Brain microvascular endothelial cell (primary cell): ENCODE measurements around the gene RAD52.

Experiments used
- DNase-seq: peaks from one replicate; pipeline ENCODE4 v3.0.0-alpha.2; 2020
- H3K27ac ChIP-seq: fragments of 250-450 bp; sonication (Bioruptor Pico); 2 replicates; pipeline ENCODE4 v1.5.1; 2020; ENCODE audit warnings: mild to moderate bottlenecking, moderate library complexity
- H3K27me3 ChIP-seq: fragments of 250-450 bp; sonication (Bioruptor Pico); replicated peaks from 2 replicates; pipeline ENCODE4 v1.5.1; 2020; ENCODE audit warnings: mild to moderate bottlenecking
- H3K36me3 ChIP-seq: fragments of 250-450 bp; sonication (Bioruptor Pico); replicated peaks from 2 replicates; pipeline ENCODE4 v1.5.1; 2020; ENCODE audit warnings: mild to moderate bottlenecking
- H3K4me3 ChIP-seq: 2 replicates; pipeline ENCODE4 v1.5.1; 2011; ENCODE audit warnings: low read depth, mild to moderate bottlenecking, control low read depth, low read length, moderate library complexity
- in situ Hi-C: cut with HindIII; loops from 2 replicates; pipeline ENCODE4 v1.10.0; 2017; ENCODE audit warnings: low sequenced_read_pairs, low pct_ligation_motif_present
- TF ChIP-seq, protein P1 (sequence below): IDR thresholded peaks from 2 replicates; pipeline ENCODE4 v1.5.1; 2011; ENCODE audit warnings: low read depth, mild to moderate bottlenecking, moderate library complexity, low read length, control low read depth, inconsistent platforms; ENCODE audit errors: missing control alignments

The RAD52 gene

DNA sequence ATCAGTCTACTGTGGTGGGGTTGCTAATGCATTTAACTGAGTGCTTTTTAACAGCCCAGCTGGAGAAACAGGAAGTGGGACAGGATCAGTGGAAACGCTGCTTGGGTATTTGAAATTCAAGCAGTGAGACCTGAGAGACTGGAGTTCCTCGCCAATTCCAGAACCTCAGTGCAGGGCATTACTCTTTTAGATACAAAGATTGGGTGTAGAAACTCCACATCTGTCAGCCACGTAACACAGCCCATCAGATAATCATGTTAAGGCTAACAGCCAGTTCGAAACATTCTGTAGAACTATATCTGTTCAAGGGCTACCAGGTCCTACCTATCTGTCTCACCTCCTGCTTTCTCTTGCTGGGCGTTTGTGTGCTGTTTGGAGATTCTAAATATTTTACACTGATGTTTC is 45.5 kb downstream of the RAD52 start:
- in situ Hi-C loops, result no loop called here
- DNase-seq, result no peak
- Histone ChIP-seq H3K4me3 (no peak overlapping the region), H3K27ac (no peak overlapping the region), H3K27me3 (no peaks in the 10 kb centered on the region), H3K36me3 (peaks cover 58% of the 10 kb centered on the region)
- TF ChIP-seq, protein P1, sequence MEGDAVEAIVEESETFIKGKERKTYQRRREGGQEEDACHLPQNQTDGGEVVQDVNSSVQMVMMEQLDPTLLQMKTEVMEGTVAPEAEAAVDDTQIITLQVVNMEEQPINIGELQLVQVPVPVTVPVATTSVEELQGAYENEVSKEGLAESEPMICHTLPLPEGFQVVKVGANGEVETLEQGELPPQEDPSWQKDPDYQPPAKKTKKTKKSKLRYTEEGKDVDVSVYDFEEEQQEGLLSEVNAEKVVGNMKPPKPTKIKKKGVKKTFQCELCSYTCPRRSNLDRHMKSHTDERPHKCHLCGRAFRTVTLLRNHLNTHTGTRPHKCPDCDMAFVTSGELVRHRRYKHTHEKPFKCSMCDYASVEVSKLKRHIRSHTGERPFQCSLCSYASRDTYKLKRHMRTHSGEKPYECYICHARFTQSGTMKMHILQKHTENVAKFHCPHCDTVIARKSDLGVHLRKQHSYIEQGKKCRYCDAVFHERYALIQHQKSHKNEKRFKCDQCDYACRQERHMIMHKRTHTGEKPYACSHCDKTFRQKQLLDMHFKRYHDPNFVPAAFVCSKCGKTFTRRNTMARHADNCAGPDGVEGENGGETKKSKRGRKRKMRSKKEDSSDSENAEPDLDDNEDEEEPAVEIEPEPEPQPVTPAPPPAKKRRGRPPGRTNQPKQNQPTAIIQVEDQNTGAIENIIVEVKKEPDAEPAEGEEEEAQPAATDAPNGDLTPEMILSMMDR, result no peak

DNA sequence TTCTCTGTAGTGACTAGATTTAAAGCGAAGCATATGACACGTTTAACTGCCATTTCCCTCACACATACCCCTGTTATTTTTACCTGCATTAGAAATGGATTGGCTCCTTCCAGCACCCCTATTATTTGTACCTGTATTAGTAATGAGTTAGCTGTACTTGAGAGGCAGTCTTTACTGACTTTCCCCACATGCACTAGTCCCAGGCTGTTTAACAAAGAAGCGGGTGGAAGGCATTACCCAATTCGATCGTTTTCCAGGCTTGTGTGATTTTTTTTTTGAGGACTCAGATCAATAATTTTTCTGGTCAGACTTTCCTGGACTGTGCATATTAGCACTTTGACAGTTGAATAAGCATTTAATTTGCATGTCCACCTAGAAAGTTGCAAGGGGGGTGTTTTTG is 46.4 kb downstream of the RAD52 start:
- Histone ChIP-seq H3K27ac (no peak overlapping the region), H3K27me3 (no peaks in the 10 kb centered on the region), H3K4me3 (no peak overlapping the region), H3K36me3 (peaks cover 55% of the 10 kb centered on the region)
- in situ Hi-C loops, result no loop called here
- TF ChIP-seq, protein P1, result no peak
- DNase-seq, result no peak

DNA sequence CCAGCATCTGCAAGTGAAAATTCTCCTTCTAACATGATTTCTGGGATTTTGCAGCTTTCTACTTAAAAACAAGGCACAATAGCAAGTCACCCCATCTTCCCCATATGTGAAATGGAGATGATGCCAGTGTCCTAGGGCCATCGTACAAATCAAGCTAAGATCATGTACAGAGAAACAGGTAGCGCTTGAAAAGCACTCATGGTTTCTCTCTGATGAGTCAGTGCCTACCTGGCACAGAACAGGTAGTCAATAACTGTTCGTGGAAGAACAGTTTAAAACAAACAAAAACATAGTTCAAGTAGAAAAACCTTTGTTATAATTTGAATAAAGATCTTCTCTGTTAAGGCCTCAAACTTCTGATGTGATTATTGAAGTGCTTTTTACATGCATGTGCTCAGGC is 46.9 kb downstream of the RAD52 start:
- in situ Hi-C loops, result no loop called here
- H3K36me3 ChIP-seq, result peaks cover 54% of the 10 kb centered on the region
- DNase-seq, result no peak
- H3K27ac ChIP-seq, result no peak overlapping the region
- H3K27me3 ChIP-seq, result no peaks in the 10 kb centered on the region
- no peak overlapping the region for H3K4me3 ChIP-seq
- TF ChIP-seq, protein P1, result no peak

DNA sequence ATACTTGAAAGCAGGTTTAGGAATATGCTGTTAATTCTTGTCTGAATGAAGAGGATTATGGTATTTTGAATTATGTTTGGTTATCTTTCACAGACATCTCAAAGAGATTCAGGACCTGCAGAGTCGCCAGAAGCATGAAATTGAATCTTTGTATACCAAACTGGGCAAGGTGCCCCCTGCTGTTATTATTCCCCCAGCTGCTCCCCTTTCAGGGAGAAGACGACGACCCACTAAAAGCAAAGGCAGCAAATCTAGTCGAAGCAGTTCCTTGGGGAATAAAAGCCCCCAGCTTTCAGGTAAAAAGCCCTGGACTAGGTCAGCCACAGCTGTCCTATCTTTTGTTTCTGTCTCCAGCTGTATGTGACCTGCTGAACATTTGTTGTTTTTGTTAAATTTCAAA is 52.1 kb downstream of the RAD52 start:
- Histone ChIP-seq H3K4me3 (no peak overlapping the region), H3K27me3 (no peaks in the 10 kb centered on the region), H3K36me3 (peaks cover 46% of the 10 kb centered on the region), H3K27ac (no peak overlapping the region)
- TF ChIP-seq, protein P1, result no peak
- no peak for DNase-seq
- in situ Hi-C loops, result no loop called here

DNA sequence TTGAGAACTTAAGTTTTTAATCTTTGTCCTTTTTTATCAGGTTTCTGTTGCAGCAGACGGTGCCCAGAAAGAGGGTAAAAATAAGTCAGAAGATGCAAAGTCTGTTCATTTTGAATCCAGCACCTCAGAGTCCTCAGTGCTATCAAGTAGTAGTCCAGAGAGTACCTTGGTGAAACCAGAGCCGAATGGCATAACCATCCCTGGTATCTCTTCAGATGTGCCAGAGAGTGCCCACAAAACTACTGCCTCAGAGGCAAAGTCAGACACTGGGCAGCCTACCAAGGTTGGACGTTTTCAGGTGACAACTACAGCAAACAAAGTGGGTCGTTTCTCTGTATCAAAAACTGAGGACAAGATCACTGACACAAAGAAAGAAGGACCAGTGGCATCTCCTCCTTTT is 53.5 kb downstream of the RAD52 start:
- DNase-seq, result no peak
- TF ChIP-seq, protein P1, result no peak
- H3K27me3 ChIP-seq, result no peaks in the 10 kb centered on the region
- peaks cover 42% of the 10 kb centered on the region for H3K36me3 ChIP-seq
- no peak overlapping the region for H3K4me3 ChIP-seq
- no peak overlapping the region for H3K27ac ChIP-seq
- in situ Hi-C loops, result no loop called here

DNA sequence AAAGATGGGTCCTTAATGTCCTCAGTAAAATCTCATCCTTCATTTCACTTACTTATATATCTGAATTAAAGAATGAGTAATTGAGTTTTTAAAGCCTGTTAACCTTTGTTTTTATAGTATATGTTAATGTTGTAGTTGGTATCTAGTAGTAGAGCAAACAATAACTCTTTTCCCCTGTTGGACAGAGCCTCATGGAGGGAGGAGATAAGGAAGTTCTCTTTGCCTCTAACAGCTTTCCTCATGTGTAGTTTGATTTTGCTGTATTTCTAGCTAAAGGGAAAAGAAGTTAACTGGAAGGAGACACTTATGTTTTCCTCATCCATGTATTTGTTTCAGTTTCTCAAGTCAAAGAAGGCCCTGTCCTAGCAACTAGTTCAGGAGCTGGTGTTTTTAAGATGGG is 55.3 kb downstream of the RAD52 start:
- TF ChIP-seq, protein P1, result no peak
- no peaks in the 10 kb centered on the region for H3K27me3 ChIP-seq
- H3K4me3 ChIP-seq, result no peak overlapping the region
- no peak for DNase-seq
- in situ Hi-C loops, result no loop called here
- H3K36me3 ChIP-seq, result peaks cover 51% of the 10 kb centered on the region
- no peak overlapping the region for H3K27ac ChIP-seq
